HG03558 (cell line): Measurements from ENCODE around the gene PPEF1.
A peak's percentile ranks its signal among the peaks of the same experiment; 100 is the strongest.

Experiments used
- ATAC-seq: cut with Tn5 transposase; IDR thresholded peaks from one replicate; pipeline ENCODE4 v1.9.1; 2021; ENCODE audit warnings: moderate number of reproducible peaks; ENCODE audit not compliant: unreplicated experiment; ENCODE audit errors: extremely low read depth

Gene PPEF1

GRCh38 chrX:18707426-18708049 lies at the start of gene PPEF1:
TSS of gene PPEF1 (plus strand) at chrX:18707645. CDS start at chrX:18707781, 136 bp downstream.
- no peak for ATAC-seq

GRCh38 chrX:18661273-18661672 lies 46.2 kb upstream of the PPEF1 start:
- no peak for ATAC-seq

GRCh38 chrX:18664947-18665346 lies 42.5 kb upstream of the PPEF1 start:
- ATAC-seq: no peak

GRCh38 chrX:18666614-18667013 lies 40.8 kb upstream of the PPEF1 start:
- no peak for ATAC-seq

- no peak for ATAC-seq
These were observed 39.2 kb upstream of the PPEF1 start for GRCh38 chrX:18668071-18668835.

GRCh38 chrX:18672008-18672407 lies 35.4 kb upstream of the PPEF1 start, which contains the start of gene RS1:
TSS of gene RS1 (minus strand) at chrX:18672108. CDS start at chrX:18672068, 40 bp downstream.
- ATAC-seq: no peak

- peak; percentile 24 for ATAC-seq
These were observed 33.0 kb upstream of the PPEF1 start for GRCh38 chrX:18674417-18674787.

- ATAC-seq: peak; percentile 47
These were observed 32.4 kb upstream of the PPEF1 start for GRCh38 chrX:18674788-18675735.

GRCh38 chrX:18676050-18676449 lies 31.4 kb upstream of the PPEF1 start:
- ATAC-seq: no peak

- ATAC-seq: no peak
These were observed 31.0 kb upstream of the PPEF1 start for GRCh38 chrX:18676470-18676869.

GRCh38 chrX:18677161-18677869 lies 30.1 kb upstream of the PPEF1 start:
- no peak for ATAC-seq

GRCh38 chrX:18681996-18682395 lies 25.4 kb upstream of the PPEF1 start:
- no peak for ATAC-seq

- no peak for ATAC-seq
These were observed 24.5 kb upstream of the PPEF1 start for GRCh38 chrX:18682979-18683387.

GRCh38 chrX:18687856-18688495 lies 19.5 kb upstream of the PPEF1 start:
- no peak for ATAC-seq

GRCh38 chrX:18691431-18691830 lies 16.0 kb upstream of the PPEF1 start:
- no peak for ATAC-seq

GRCh38 chrX:18692541-18692940 lies 14.9 kb upstream of the PPEF1 start:
- no peak for ATAC-seq

GRCh38 chrX:18696653-18697052 lies 10.8 kb upstream of the PPEF1 start:
- ATAC-seq: no peak

- ATAC-seq: no peak
These were observed 8.5 kb upstream of the PPEF1 start for GRCh38 chrX:18698737-18699650.
